Gastrocnemius medialis (tissue), 4 donors: ENCODE results near the gene RAB26. TPM values are rescaled to one million over a fixed set of nuclear protein-coding genes. Genes with fewer than 3 reads are reported as not detected.

Experiments
- ATAC-seq, 2 donors: fragments of 150-250 bp; one replicate each; pipeline ENCODE4 v1.9.1; 2016
- DNase-seq, 2 donors: peaks; one replicate each; pipeline ENCODE4 v3.0.0-alpha.2; 2019
- H3K27ac ChIP-seq, 4 donors: fragments of 200-600 bp; sonication (generic); 1 replicate in 1 of 4; 2 replicates in 3 of 4; pipeline ENCODE4 v1.5.1; 2016 to 2018; ENCODE audit warnings: mild to moderate bottlenecking in 2 of 4, moderate library complexity in 1 of 4
- H3K27me3 ChIP-seq, 3 donors: fragments of 200-600 bp; sonication (generic) in 2 of 3; 1 replicate in 1 of 3; 2 replicates in 2 of 3; pipeline versions ENCODE4 v1.5.1 to v1.6.0; 2016 to 2019; ENCODE audit warnings: mild to moderate bottlenecking in 1 of 3, moderate library complexity in 1 of 3
- H3K36me3 ChIP-seq, 2 donors: fragments of 200-600 bp; sonication (generic) in 1 of 2; one replicate each; pipeline ENCODE4 v1.5.1; 2017 to 2018
- H3K4me1 ChIP-seq, 2 donors: fragments of 200-600 bp; sonication (generic) in 1 of 2; one replicate each; pipeline ENCODE4 v1.5.1; 2016 to 2017; ENCODE audit warnings: mild to moderate bottlenecking in 2 of 2
- H3K4me3 ChIP-seq, 4 donors: fragments of 200-600 bp; sonication (generic) in 3 of 4; 1 replicate in 1 of 4; 2 replicates in 3 of 4; pipeline ENCODE4 v1.5.1; 2016 to 2019; ENCODE audit warnings: mild to moderate bottlenecking in 2 of 4
- H3K9me3 ChIP-seq, 3 donors: fragments of 200-600 bp; sonication (generic) in 2 of 3; 1 replicate in 1 of 3; 2 replicates in 2 of 3; pipeline ENCODE4 v1.5.1; 2016 to 2019
- CTCF ChIP-seq, 5 experiments: fragments of 450-650 bp in 3 of 5; fragments of 200-600 bp in 2 of 5; sonication (generic) in 2 of 5; IDR thresholded peaks in 4 of 5; conservative IDR thresholded peaks in 1 of 5; 1 replicate in 4 of 5; 2 replicates in 1 of 5; pipeline ENCODE4 v1.5.1; 2016 to 2019; ENCODE audit warnings: antibody characterized with exemption in 5 of 5, mild to moderate bottlenecking in 3 of 5, moderate library complexity in 3 of 5
- POLR2A ChIP-seq, 2 donors: fragments of 450-650 bp; IDR thresholded peaks; one replicate each; pipeline ENCODE4 v1.6.1; 2017; ENCODE audit warnings: antibody characterized with exemption in 2 of 2, mild to moderate bottlenecking in 2 of 2, moderate library complexity in 2 of 2
- in situ Hi-C, 4 donors: fragments of 200-750 bp; cut with MboI; loops; one replicate each; pipeline versions ENCODE4 v1.15.0 to v1.8.0; 2017; ENCODE audit warnings: low sequenced_read_pairs in 4 of 4
- intact Hi-C: fragments of 100-400 bp; cut with DNase I; formaldehyde crosslinking; loops from one replicate; pipeline ENCODE4 v1.15.1; 2023; ENCODE audit warnings: low total_unique reads
- total RNA-seq, 4 donors: library from RNA; depleted of rRNA; stranded (reverse); fragments of >200 nt; gene quantifications; one replicate each; pipeline versions ENCODE4 v1.1.0 to v1.2.3, GENCODE V29; 2016

The RAB26 gene
- total RNA-seq, 4 donors from 2014 or later = 1.3 to 4.2 TPM; not detected in 2

DNA sequence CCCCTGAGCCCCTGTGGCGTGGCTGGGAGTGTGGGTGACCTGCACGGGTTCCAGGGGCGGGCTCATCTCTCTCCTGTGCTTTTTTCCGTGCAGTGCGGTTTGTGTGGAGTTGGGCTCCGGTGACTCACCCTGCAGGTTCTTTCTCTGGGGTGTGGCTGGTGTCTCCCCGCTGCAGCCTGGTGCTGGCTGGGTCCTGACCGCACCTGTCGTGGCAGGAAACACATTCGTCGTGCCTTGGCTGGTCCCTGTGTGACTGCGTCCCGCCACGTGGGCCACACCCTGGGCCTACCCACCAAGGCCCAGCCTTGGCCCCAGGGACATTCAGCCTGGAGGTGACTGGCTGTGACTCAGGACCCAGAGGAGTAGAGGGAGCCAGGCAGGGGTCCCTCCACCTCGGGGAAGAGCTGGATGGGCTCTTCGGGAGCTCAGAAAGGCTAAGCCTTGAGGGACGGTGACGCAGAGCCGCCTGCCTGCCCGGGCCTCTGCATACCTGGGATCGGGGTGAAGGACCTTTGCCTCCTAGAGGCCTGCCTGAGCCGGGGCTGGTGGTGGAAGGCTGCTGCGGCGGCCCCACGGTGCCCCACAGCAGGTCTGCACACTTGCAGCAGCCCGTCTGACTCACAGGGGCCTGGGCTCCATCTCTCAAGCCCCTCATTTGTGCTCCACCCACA, 14.9 kb downstream of the RAB26 start:
- in situ Hi-C loops = no loop called here
- TF ChIP-seq CTCF (IDR thresholded peaks at IDR 0.05 in 4 of 5, conservative IDR thresholded peaks at IDR 0.05 in 1 of 5) = no peak
- no peak for TF ChIP-seq POLR2A (IDR thresholded peaks at IDR 0.05)
- Histone ChIP-seq H3K36me3 (peaks cover 0 to 7% of the 10 kb centered on the region in 2 donors), H3K4me1 (peaks cover 0 to 15% of the 10 kb centered on the region in 2 donors), H3K27me3 (no peaks in the 10 kb centered on the region), H3K9me3 (no peaks in the 10 kb centered on the region), H3K27ac (no peak overlapping the region), H3K4me3 (no peak overlapping the region)
- intact Hi-C loops = no loop called here
- DNase-seq (no peak), ATAC-seq (no peak)

- in situ Hi-C loops (no loop called here), intact Hi-C loops (no loop called here)
- H3K27me3 ChIP-seq = no peaks in the 10 kb centered on the region
- peaks cover 0 to 7% of the 10 kb centered on the region in 2 donors for H3K36me3 ChIP-seq
- DNase-seq (no peak), ATAC-seq (no peak)
- H3K9me3 ChIP-seq = no peaks in the 10 kb centered on the region
- no peak for TF ChIP-seq POLR2A (IDR thresholded peaks at IDR 0.05)
- TF ChIP-seq CTCF (IDR thresholded peaks at IDR 0.05 in 4 of 5, conservative IDR thresholded peaks at IDR 0.05 in 1 of 5) = no peak
- H3K27ac ChIP-seq = no peak overlapping the region
- H3K4me1 ChIP-seq = peaks cover 3 to 6% of the 10 kb centered on the region in 2 donors
- H3K4me3 ChIP-seq = no peak overlapping the region
These were observed 17.4 kb downstream of the RAB26 start for GRCh38 chr16:2165861-2166260.

DNA sequence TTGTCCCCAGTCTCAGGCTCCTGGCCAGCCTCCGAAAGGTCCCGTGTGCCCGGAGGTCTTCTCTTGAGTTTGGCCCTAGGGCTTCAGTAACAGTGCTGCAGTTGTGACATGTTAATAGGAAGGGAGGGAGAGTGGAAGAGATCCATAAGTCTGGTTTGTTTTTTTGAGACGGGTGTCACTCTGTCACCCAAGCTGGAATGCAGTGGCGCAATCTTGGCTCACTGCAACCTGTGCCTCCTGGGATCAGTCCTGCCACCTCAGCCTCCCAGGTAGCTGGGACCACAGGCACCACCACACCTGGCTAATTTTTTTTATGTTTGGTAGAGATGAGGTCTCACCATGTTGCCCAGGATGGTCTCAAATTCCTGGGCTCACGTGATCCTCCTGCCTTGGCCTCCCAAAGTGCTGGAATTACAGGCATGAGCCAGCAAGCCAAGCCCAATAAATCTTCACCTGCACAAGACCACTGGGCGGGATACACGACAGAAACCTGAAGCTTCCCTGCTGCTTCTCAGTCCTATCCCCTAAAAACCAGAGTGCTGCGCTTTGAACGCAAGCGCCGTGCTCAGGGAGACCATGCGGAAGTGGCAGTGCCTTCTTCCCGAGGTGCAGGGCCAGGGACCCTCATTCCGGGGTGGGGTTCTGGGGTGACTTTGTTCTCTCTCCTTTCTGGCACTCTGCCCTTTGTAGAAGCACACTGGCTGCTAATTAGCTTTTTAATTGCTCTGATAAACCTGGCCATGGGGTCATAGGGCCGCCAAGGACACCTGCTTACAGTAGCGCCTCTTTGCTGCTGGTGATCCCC, 18.0 kb downstream of the RAB26 start:
- no peak for TF ChIP-seq CTCF (IDR thresholded peaks at IDR 0.05 in 4 of 5, conservative IDR thresholded peaks at IDR 0.05 in 1 of 5)
- no peak for TF ChIP-seq POLR2A (IDR thresholded peaks at IDR 0.05)
- intact Hi-C loops (no loop called here), in situ Hi-C loops (no loop called here)
- Histone ChIP-seq H3K9me3 (no peaks in the 10 kb centered on the region), H3K4me3 (no peak overlapping the region), H3K4me1 (peaks cover under 1 to 6% of the 10 kb centered on the region in 2 donors), H3K36me3 (peaks cover 0 to 10% of the 10 kb centered on the region in 2 donors), H3K27me3 (no peaks in the 10 kb centered on the region), H3K27ac (no peak overlapping the region)
- DNase-seq = no peak
- no peak for ATAC-seq

- H3K4me1 ChIP-seq = peaks cover 0 to 6% of the 10 kb centered on the region in 2 donors
- H3K36me3 ChIP-seq = peaks cover 0 to 17% of the 10 kb centered on the region in 2 donors
- no peak for ATAC-seq
- no peak for DNase-seq
- no peaks in the 10 kb centered on the region for H3K9me3 ChIP-seq
- in situ Hi-C loops = no loop called here
- H3K27ac ChIP-seq = no peak overlapping the region
- H3K27me3 ChIP-seq = no peaks in the 10 kb centered on the region
- TF ChIP-seq CTCF (IDR thresholded peaks at IDR 0.05 in 4 of 5, conservative IDR thresholded peaks at IDR 0.05 in 1 of 5) = no peak
- TF ChIP-seq POLR2A (IDR thresholded peaks at IDR 0.05) = no peak
- H3K4me3 ChIP-seq = no peak overlapping the region
- intact Hi-C loops = no loop called here
These were observed 18.7 kb downstream of the RAB26 start for GRCh38 chr16:2167068-2167638.
